RWPE1 (cell line): ENCODE data around the gene CHML.

Experiments
- CTCF ChIA-PET: fragments of 350-600 bp; sonication (Branson Sonifier 250); formaldehyde crosslinking; extraction: SDS; loops from one replicate; lab custom pipeline; 2021; lab: Yijun Ruan, JAX
- POLR2A ChIA-PET: fragments of 400-600 bp; formaldehyde crosslinking; extraction: SDS; loops from one replicate; lab custom pipeline; 2020; ENCODE audit warnings: antibody characterized with exemption; ENCODE audit not compliant: low non-redundant PET; lab: Yijun Ruan, JAX
- DNase-seq: peaks from one replicate; pipeline ENCODE4 v3.0.0; 2012; ENCODE audit warnings: low spot score
- H3K27ac ChIP-seq: fragments of 450-650 bp; 2 replicates; pipeline ENCODE4 v1.5.1; 2017
- CTCF ChIP-seq: fragments of 450-650 bp; conservative IDR thresholded peaks from 2 replicates; pipeline ENCODE4 v1.5.1; 2017; ENCODE audit warnings: low read depth, mild to moderate bottlenecking

Gene CHML

GRCh38 chr1:241647658-241648057, 7.5 kb upstream of the CHML start:
- DNase-seq, result no peak
- ChIA-PET CTCF (no interaction called here), POLR2A (no interaction called here)
- no peak for TF ChIP-seq CTCF
- no peak overlapping the region for H3K27ac ChIP-seq

GRCh38 chr1:241646201-241646600, 6.0 kb upstream of the CHML start:
- no peak overlapping the region for H3K27ac ChIP-seq
- POLR2A ChIA-PET, result no interaction called here
- CTCF ChIA-PET, result no interaction called here
- DNase-seq, result no peak
- TF ChIP-seq CTCF, result no peak

GRCh38 chr1:241645199-241645598, 5.0 kb upstream of the CHML start:
- TF ChIP-seq CTCF, result no peak
- DNase-seq, result no peak
- POLR2A ChIA-PET, result no interaction called here

DNA sequence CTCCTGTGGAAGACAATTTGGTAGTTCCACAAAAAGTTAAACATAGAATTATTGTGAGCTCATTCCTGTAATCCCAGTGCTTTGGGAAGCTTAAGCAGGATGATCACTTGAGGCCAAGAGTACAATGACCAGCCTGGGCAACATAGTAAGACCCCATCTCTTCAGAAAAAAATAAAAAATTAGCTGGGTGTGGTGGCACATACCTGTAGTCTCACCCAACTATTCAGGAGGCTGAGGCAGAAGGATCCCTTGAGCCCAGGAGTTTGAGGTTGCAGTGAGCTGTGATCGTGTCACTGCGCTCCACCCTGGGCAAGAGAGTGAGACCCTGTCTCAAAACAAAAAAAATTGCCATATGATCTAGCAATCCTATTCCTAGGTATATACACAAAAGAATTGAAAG, 4.1 kb upstream of the CHML start:
- CTCF ChIA-PET, result interaction anchor here (0.6 kb wide), 1 partner anchor 151 kb away, joined by 3 read pairs; no protein-coding TSS in a partner anchor

More at GRCh38 chr1:241645199-241645598, 5.0 kb upstream of the CHML start:
- CTCF ChIA-PET, result no interaction called here
- no peak overlapping the region for H3K27ac ChIP-seq

DNA sequence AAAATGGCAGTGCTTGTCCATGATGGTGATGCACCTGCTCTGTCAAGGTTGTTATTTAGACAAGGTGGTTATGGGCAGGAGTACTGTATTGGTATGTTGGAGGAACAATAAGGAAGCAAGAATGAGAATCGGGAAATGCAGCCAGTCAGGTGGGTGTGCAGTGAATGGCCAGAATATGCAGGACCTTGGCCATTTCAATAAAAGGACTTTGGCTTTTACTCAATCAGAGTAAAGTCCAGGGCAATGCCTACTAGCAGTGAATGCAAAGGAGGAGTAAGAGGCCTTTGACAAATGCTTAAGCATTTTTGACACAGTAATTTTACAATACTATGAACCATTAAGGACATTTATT, 2.4 kb upstream of the CHML start:
- no peak for TF ChIP-seq CTCF
- POLR2A ChIA-PET, result no interaction called here
- CTCF ChIA-PET, result no interaction called here
- no peak overlapping the region for H3K27ac ChIP-seq
- no peak for DNase-seq

More for the DNA sequence above, 4.1 kb upstream of the CHML start:
- no peak overlapping the region for H3K27ac ChIP-seq
- no peak for DNase-seq
- POLR2A ChIA-PET, result no interaction called here
- TF ChIP-seq CTCF, result no peak

- no peak for TF ChIP-seq CTCF
- DNase-seq, result peak; percentile 64
- POLR2A ChIA-PET, result no interaction called here
- CTCF ChIA-PET, result no interaction called here
- H3K27ac ChIP-seq, result no peak overlapping the region
Observed at GRCh38 chr1:241641773-241642592, 1.8 kb upstream of the CHML start.
